ENCODE data around the gene NCDN.
A peak's percentile ranks its signal among the peaks of the same experiment; 100 is the strongest.

The NCDN gene

GRCh38 chr1:35557611-35558373 lies at the start of gene NCDN:
NCDN (plus strand) TSS chr1:35557799; CDS start chr1:35558191, 392 bp downstream.
- peak; percentile 96 for DNase-seq

GRCh38 chr1:35507947-35508346 lies 49.7 kb upstream of the NCDN start:
- no peak for DNase-seq

DNA sequence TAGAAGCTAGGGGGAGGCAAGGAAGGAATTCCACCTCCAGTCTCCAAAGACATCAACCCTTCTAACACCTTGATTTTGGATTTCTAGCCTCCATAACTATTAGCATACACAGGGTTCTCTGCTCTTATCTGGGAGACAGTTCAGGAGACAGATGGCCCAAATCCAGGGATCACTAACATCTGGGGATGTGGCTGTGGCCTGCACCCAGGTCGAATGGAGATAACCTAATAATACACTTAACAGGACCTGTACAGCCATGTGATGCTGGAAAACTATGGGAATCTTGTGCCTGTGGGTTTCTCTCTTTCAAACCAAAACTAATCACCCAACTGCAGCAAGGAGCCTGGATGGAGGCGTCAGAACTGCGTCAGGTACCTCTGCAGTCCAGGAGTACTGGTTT lies 48.0 kb upstream of the NCDN start:
- DNase-seq = no peak

- DNase-seq = no peak
Measured at GRCh38 chr1:35511305-35511704, 46.3 kb upstream of the NCDN start.

GRCh38 chr1:35518183-35518582 lies 39.4 kb upstream of the NCDN start:
- no peak for DNase-seq

DNA sequence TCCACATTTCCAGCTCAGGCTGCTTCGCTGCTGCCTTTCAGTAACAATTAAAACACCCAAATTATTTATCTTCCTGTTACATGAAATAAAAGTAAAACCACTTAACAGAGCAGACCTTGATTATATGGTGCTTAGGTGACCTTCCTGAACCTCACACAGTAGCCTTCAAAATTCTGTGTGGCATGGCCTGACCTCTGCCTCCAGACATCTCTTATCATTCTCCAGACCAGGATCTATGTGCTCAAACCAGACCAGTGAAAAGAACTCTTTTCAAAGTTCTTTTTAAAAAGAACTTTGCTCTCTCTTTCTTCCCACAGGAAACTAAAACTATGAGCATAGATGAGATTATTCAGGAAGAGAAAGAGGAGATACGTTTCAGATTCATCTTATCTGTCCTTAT lies 38.2 kb upstream of the NCDN start:
- DNase-seq = no peak

GRCh38 chr1:35524106-35524505 lies 33.5 kb upstream of the NCDN start:
- DNase-seq = no peak

- no peak for DNase-seq
Measured at GRCh38 chr1:35530168-35530567, 27.4 kb upstream of the NCDN start.

DNA sequence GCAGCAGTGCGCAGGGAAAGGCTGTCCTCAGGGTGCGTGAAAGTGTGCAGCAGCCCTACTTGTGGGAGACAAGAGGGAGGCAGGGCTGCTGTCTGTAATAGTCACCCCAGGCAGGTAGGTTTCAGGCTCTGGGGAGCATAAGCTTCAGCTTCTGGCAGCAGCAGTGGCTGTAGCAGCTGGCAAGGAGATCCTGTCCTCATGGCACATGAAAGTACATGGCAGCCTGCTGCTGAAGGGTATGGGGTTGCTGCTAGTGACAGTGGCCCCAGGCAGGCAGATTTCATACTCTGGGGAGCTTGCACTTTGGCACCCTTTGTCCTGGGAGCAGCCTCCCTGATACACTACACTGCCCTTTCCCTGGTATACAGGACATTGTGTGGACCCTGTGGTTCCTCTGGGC lies 26.7 kb upstream of the NCDN start:
- no peak for DNase-seq

DNA sequence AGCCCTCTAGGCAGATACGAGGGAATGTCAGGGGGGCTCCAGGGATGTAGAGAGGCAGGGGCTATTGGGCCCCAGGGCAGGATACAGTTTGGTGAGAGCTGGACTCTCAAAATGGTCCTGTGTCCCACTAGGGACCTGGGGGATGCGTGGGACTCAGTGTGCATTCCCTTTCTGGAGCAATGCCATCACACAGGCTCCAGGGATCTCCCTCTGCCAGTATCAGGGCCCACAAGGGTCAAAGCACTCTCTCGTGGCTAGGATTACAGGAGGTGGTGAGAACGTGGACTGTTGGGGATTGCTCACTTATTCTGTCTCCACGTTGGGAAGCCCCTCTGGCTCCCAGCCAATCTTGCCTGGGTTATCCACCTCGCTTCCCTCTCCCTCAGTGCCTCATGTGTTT lies 26.2 kb upstream of the NCDN start:
- no peak for DNase-seq

- DNase-seq = no peak
Measured at GRCh38 chr1:35532497-35533223, 24.9 kb upstream of the NCDN start.

DNA sequence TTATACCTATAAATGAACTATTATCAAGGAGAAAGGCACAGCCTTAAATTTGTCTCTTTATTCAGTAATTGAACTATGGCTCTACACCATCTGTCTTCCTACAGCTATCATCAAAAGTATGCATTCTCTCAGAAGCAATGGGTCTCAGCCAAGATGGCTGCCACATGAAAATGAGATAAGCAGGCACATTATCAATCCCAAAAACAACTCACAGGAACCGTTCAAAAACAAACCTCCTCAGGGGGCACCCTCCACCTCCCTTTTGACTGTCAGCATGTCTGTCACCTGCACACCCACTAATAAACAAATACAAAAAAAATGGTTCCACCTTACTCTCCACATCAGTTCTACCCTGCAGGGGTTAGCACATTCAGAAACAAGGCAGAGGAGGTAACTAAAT lies 24.0 kb upstream of the NCDN start:
- no peak for DNase-seq

- DNase-seq = no peak
Measured at GRCh38 chr1:35535243-35535642, 22.4 kb upstream of the NCDN start.

GRCh38 chr1:35536556-35537162 lies 20.9 kb upstream of the NCDN start:
- DNase-seq = no peak

- no peak for DNase-seq
Measured at GRCh38 chr1:35537806-35538205, 19.8 kb upstream of the NCDN start.

- DNase-seq = no peak
Measured at GRCh38 chr1:35539073-35539823, 18.4 kb upstream of the NCDN start.

DNA sequence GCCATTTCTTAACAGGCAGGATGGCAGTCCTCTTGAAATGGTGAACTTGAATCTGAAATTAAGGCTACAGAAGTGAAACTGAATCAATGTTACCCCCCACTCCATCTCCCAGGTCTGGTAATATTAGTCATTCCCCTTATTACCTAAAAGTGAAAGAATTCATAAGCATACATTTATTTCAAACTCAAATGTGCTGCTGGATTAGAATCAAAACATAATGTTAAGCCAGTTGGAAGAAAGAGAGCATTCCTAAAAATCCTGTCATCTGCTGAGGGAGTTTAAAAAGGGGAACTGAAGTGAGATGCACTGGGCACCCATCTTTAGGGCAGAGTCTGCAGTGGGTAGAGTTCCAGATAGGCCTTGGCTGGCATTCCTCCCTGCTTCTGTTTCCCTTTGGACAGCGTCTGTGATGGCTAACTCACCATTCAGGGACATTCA lies 17.8 kb upstream of the NCDN start:
- peak; percentile 12 for DNase-seq

- no peak for DNase-seq
Measured at GRCh38 chr1:35544976-35545375, 12.6 kb upstream of the NCDN start.

GRCh38 chr1:35546614-35547013 lies 11.0 kb upstream of the NCDN start:
- DNase-seq = no peak

GRCh38 chr1:35553851-35554250 lies 3.7 kb upstream of the NCDN start:
- DNase-seq = no peak

DNA sequence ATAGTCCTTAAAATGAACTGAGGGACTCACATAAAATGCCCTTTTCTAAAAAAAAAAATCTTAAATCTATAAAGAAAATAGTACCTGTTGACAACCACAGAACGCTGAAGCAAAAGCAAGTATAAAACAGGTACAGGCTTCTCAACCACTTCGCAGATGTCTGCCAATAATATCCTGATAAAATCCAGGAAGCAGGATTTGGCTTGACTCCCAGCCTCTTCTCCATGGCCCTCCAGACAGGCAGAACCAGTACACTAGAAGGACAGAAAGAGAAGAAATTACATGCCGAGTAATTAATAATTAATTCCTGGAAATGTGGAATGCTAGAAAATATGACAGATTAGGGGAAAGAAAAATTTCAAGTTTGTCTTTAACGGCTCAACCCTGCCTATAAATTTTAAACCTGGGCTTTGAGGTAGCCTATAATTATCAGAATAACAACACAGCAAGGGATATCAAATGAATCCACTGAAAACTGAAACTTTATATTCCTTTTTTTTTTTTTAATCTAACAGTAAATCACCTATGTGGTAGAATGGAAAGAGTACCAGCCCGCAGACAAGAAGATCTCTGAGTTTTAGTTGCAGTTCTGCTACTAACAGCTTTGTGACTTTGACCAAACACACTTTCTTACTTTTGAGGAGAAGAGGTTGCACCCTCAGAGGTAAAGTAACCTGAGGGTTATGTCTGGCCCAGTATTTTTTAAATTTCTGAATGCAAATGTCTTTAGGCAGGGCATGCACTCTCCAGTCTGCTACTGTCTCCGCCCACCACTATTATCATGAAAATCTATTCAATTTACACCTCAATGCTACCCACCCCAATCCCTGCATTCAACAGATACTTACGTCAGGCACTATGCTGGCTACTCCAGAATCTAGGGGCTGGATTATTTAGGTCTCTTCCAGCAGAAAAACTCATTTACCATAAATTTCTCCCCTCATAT lies 3.1 kb upstream of the NCDN start:
- no peak for DNase-seq

DNA sequence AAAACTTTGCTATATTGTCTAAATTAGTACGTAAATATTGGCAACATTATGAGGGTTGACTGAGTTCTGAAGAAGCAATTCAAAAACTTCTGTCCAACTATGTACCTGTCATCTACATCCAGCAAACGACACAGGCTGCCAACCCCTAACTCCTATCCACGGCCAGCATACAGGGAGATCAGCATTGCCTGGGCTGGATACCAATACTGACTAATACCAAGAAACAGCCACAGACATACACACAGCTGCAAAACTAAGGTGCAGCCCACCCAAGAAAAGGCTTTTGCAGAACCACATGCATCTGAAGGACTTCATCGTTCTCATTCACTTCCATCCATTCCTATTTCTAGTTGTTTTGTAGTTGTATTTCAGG lies 2.4 kb upstream of the NCDN start:
- DNase-seq = no peak

Measured in NCI-H446 treated with DMSO at 0.1 percent for 48 hours (cell line).